NCI-H187 (cell line): Measurements from ENCODE around the gene CPED1.

Experiments used
- DNase-seq, 2 experiments: peaks; one replicate each; lab custom pipeline; 2025; lab: John Stamatoyannopoulos, UW

CPED1 gene

DNA sequence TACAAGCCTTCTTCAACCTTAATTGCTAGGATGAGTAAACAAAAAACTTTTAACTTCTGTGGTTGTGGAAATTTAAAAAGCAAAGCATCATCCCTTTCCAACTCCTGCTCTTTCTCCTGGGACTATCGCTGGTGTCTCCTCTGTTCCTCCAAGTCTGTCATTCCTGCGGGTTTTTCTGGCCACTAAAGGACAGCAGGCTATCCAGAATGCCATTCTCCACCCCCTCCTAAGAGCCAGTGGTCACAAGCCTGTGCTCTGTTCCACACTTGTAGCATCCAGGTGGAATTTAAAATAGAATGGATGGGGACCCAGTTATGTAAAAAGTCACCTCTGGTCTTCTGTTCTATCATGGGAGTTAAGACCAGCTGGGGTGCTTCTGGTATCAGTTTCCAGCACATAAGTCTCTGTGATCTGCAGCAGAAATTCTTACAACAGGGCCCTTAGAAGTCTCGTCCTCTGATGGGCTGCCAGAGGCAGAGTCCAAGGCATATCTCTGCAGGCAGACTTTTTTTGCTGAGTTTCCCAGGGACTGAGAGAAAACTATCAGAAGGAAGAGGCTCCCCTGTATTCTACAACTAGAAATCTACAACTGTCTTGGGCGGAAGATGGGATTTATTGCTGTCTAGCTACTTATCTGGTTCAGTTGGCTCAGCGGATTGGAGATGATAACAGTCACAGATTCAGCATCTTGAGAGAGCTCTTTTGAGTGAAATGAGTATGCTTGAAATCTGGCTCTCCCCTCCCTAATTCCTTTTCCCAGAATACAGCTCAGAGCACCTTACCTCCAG is 335.2 kb downstream of the CPED1 start:
- DNase-seq, result no peak

- no peak for DNase-seq
Observed at GRCh38 chr7:121327671-121328070, 339.2 kb downstream of the CPED1 start.

DNA sequence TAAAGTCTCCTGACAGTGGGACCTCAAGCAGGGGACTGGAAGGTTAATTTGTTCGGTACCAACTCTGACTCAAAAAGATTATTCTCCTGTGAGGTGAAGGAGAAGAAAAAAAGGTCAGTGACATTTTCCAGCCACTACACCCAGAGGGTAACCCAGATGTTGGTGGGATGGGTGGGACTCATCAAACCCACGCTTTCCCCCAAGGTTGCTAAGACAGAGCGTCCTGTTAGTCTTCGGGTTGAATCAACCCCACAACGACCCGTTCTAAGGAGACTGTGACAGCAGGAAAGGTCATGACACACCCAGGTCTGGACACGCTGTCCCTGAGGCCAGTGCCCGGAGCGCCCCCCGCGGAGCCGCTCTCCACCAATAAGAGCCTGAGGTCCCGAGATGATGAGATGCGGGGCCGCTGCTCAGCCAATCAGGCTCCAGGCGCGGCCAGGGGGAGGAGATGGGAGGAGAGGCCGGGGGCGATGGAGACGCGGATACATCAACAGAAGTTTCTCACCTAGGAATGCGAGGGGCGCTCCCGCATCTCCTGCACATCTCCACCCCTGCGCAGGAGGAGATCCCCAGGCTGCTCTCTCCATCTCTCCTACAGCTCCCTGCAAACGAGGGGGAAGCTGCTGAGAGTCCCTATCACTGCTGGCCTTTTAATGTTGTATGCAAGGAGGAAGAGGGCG is 340.1 kb downstream of the CPED1 start, which contains the start of gene WNT16:
Gene WNT16 (plus strand): TSS at position 493 of the 683 bp plus-strand sequence. CDS start 293 bp downstream, outside the sequence.
- no peak for DNase-seq

DNA sequence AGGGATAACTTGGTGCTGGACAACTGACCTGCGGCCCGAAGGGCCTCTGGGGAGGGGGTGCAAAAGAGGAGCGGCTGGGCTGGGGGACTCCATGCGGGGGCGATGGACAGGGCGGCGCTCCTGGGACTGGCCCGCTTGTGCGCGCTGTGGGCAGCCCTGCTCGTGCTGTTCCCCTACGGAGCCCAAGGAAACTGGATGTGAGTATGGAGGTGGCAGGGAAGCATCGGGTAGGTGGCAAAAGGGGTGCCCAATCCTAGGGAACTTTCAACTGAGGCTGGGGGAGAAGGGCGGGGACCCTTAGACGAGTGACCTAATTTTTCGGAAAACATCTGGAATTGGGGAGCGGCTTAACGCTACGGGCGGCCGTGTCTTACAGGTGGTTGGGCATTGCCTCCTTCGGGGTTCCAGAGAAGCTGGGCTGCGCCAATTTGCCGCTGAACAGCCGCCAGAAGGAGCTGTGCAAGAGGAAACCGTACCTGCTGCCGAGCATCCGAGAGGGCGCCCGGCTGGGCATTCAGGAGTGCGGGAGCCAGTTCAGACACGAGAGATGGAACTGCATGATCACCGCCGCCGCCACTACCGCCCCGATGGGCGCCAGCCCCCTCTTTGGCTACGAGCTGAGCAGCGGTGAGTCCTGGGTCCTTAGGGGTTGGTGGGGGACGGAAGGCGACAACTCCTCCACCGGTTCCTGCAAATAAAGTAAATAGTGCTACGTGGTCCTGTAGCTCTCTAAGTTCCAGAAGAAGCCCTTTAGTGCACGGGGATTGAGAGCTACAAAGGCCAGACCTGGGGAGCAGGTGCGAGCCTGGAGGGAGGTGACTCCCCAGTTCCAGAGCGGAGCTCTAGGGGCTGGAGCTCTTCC is 340.9 kb downstream of the CPED1 start:
- peak in 1 of 2 experiments; percentile 11 for DNase-seq

GRCh38 chr7:121330053-121330833 is 341.7 kb downstream of the CPED1 start:
- peak in 1 of 2 experiments; percentile 1 for DNase-seq

DNA sequence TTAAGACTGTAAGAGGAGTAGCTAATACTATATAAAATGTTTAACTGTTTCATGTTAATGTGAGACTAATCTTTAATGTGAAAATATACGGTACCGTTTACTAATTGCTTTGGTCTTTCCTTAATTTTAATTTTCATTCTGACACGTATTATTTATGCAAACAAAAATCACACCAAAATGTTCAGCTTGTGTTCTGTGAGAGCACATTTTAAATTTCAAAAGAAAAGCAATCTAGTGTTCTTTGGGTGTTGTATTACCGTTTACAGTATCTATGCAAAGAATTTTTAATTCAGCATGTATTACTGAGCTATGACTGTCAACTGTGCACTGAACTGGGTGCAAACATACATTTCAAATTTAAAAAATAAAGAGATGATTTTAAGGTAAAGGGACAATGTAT is 342.5 kb downstream of the CPED1 start:
- no peak for DNase-seq

GRCh38 chr7:121331574-121331973 is 343.1 kb downstream of the CPED1 start:
- no peak for DNase-seq

GRCh38 chr7:121334376-121334775 is 345.9 kb downstream of the CPED1 start:
- DNase-seq, result no peak

- no peak for DNase-seq
Observed at GRCh38 chr7:121334875-121335648, 346.6 kb downstream of the CPED1 start.

GRCh38 chr7:121336579-121336978 is 348.1 kb downstream of the CPED1 start:
- DNase-seq, result no peak

DNA sequence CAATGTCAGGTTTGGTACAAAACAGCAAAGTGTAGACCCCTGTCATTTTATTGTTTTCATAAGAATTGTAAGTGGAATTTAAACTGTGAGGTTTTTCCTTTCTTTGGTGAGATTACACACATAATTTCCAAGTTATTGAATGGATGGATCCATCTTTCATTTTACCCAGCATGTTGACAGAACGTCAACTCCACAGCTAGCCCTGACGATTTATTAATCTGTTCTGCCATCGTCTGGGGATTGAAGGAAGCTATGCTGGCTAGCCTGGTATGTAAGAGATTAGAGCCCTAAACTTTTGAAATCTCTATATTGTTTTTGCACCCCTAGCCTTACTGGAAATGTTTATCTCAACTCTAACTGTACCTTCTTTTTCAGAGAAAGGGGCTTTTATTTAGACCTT is 348.9 kb downstream of the CPED1 start:
- DNase-seq, result no peak

GRCh38 chr7:121339082-121339481 is 350.6 kb downstream of the CPED1 start:
- no peak for DNase-seq

- no peak for DNase-seq
Observed at GRCh38 chr7:121341933-121342332, 353.4 kb downstream of the CPED1 start.

- no peak for DNase-seq
Observed at GRCh38 chr7:121342631-121343030, 354.1 kb downstream of the CPED1 start.

- DNase-seq, result no peak
Observed at GRCh38 chr7:121343302-121343701, 354.8 kb downstream of the CPED1 start.

GRCh38 chr7:121344093-121344492 is 355.6 kb downstream of the CPED1 start:
- DNase-seq, result no peak

GRCh38 chr7:121344497-121344896 is 356.0 kb downstream of the CPED1 start:
- no peak for DNase-seq
